LNCAP (cell line): ENCODE results near the gene EXD3.

Experiments
- CTCF ChIP-seq: fragments of 450-650 bp; IDR thresholded peaks from 2 replicates; pipeline ENCODE4 v1.5.1; 2017; ENCODE audit warnings: mild to moderate bottlenecking

EXD3 gene

GRCh38 chr9:137319011-137319738 lies 103.8 kb downstream of the EXD3 start:
- no peak for TF ChIP-seq CTCF

- TF ChIP-seq CTCF, result no peak
Measured at GRCh38 chr9:137318602-137319001, 104.4 kb downstream of the EXD3 start.

- TF ChIP-seq CTCF, result no peak
Measured at GRCh38 chr9:137317718-137318511, 105.0 kb downstream of the EXD3 start.

GRCh38 chr9:137317021-137317717 lies 105.8 kb downstream of the EXD3 start:
- TF ChIP-seq CTCF, result no peak

DNA sequence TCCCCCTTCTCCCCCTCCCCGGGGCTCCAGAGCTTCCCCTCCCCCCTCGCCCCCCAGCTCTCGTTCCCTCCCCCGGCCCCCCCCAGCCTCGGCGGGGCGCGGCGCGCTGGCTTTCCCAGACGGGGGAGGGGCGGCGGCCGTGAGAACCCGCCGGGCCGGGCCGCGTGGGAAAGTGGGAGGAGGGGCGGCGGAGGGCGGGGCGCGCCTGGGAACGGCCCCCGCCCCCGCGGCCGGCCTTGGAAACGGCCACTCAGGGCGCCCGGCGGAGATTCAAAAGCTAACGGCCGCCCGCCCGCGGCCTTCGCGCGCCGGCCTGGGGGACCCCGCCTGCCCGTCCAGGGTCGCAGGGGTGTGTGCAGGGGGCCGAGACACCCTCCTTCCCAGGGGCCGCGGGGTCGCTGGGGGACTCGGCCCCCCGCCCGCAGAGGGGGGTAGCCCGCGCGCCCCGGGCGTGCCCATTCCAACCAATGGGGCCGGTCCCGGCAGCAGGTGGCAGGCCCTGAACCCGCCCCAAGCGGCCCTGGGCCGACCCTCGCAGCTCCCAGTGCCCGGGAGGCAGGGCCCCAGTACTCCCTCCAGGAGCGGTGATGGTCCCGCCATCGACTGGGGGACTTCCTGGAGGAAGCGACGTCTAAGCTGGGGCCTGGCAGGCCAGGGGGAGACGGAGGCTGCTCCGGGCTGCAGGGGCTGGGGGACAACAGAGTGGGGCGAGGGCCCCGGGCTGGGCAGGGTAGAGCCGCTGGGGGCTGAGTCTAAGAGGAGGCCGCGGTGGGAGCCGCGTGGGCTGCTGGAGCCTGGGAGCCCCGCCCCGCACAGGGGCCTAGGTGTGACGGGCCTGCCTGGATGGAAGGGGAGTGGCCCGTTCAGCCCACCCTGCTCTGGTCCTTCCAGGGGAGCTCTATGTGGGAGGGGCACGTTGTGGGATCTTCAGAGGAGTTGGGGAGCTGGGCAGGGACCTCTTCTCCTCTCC lies 106.7 kb downstream of the EXD3 start:
- no peak for TF ChIP-seq CTCF

DNA sequence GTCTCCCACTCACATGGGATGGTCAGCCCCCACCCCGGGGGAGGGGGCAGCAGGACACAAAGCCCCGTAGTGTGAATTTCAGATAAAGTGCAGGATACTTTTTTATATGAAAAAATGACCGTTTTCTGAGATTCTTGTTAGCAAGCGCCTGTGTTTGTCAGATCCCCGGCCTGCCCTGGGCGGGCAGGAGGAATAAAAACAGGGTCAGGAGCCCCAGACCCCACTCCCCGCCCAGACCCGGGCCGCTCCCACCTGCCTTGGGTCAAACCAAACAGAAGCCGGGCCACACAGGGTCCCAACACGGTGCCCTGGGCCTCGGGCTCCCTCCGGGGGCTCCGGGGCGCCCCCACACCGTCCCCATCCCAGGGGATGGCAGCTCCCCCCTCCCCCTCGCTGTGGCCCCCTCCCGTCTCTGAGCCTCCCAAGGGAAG lies 107.4 kb downstream of the EXD3 start:
- TF ChIP-seq CTCF, result no peak
